Measurements from ENCODE around the gene CASP1. TPM values are rescaled to one million over a fixed set of nuclear protein-coding genes. Genes with fewer than 3 reads are reported as not detected.
"Not testable (repeated sequence)": the region's sequence is repeated elsewhere in the genome, so short reads cannot be mapped to it uniquely, and the experiment has no call there.

The CASP1 gene
- 10 to 100 TPM in 3 of 4 donors, 1 to 10 TPM in 1; 5.8 to 33.8 (median 16.9) TPM for total RNA-seq

DNA sequence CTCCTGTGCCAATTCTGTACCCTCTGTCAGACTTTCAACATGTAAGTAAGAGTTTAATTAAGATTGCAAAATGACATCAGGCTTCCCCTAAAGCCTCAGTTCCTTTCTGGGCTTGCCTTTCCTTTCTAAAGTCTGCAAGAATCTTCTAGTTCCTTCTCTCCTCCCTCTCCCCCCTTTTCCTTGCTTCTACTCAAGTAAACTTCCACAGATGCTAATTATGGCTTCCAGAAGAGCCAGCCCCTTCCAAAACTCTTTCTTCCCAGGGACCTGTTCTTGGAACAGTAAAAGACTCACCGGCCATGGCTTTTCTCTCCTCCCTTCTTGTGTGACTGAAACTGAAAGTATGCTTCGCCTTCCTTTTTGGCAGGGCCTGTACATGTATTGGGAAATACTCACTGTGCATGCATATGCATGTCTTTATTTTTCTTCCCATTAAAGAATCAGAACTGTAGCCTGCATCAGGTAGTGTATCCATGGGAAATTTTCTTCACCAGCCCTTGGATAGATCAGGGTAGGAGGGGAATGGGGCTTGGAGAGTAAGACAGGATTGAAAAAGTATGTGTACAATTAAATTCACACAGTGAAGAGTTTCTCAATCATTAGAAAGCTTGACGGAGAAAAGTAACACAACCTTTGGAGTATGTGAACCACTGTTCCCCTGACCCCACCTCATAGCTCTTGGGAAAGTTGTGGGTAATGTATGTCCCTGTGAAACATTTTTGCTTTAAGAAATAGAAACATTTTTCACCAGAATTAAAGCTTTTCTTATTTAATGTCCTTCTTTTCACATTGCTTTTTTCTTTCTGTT lies at the start of gene CASP1:
TSS of gene CASP1 (minus strand) at position 332 of the 808 bp plus-strand sequence. CDS start at position 301, 31 bp downstream.
- peak; percentile 29 to 48 for DNase-seq
- peak within 1 kb of the TSS; percentile 14 to 18 for H3K4me3 ChIP-seq
- no peaks in the 10 kb centered on the region for H3K4me1 ChIP-seq
- peak within 1 kb of the TSS; percentile 63 to 78 for H3K27ac ChIP-seq
- TF ChIP-seq CTCF (IDR thresholded peaks at IDR 0.05) (no peak), POLR2A (IDR thresholded peaks at IDR 0.05) (no peak)
- no peaks in the 10 kb centered on the region for H3K27me3 ChIP-seq
- no peaks in the 10 kb centered on the region for H3K36me3 ChIP-seq
- intact Hi-C loops (cut with DNase I; ENCODE audit: low total_unique reads), result no loop called here
- no peaks in the 10 kb centered on the region for H3K9me3 ChIP-seq

- Histone ChIP-seq H3K4me1 (no peaks in the 10 kb centered on the region), H3K27me3 (no peaks in the 10 kb centered on the region), H3K36me3 (no peaks in the 10 kb centered on the region), H3K4me3 (no peak overlapping the region), H3K9me3 (no peaks in the 10 kb centered on the region), H3K27ac (no peak overlapping the region)
- TF ChIP-seq CTCF (IDR thresholded peaks at IDR 0.05), result no peak
- TF ChIP-seq POLR2A (IDR thresholded peaks at IDR 0.05), result no peak
- intact Hi-C loops (cut with DNase I; ENCODE audit: low total_unique reads), result no loop called here
- no peak for DNase-seq
Observed at GRCh38 chr11:105081412-105082150, 46.6 kb upstream of the CASP1 start.

- H3K27me3 ChIP-seq; H3K4me3 ChIP-seq; H3K9me3 ChIP-seq; DNase-seq; H3K4me1 ChIP-seq; intact Hi-C loops (cut with DNase I; ENCODE audit: low total_unique reads); H3K27ac ChIP-seq; H3K36me3 ChIP-seq: not testable (repeated sequence)
Observed at GRCh38 chr11:105080171-105080906, 45.4 kb upstream of the CASP1 start.

DNA sequence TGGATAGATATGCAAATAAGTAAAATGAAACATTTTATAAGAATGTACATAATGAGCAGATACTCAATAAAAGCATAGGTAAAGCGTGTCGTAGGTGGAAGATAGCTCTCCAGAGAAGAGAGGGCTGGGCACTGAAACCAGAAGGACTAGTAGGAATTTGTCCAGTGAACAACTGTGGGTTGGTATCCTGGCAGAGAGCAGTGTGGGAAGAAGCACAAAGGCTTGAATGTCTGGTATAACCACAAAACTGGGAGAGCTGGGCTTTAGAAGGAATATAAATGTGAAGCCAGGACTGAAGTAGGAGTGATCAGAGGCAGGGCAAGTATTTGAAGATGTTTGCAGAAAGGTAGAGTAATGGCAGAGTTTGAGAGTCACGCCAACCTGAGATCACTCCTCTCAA lies 43.3 kb upstream of the CASP1 start:
- DNase-seq, result no peak
- intact Hi-C loops (cut with DNase I; ENCODE audit: low total_unique reads), result no loop called here
- H3K4me3 ChIP-seq, result no peak overlapping the region
- H3K27ac ChIP-seq, result no peak overlapping the region
- no peaks in the 10 kb centered on the region for H3K27me3 ChIP-seq
- no peaks in the 10 kb centered on the region for H3K36me3 ChIP-seq
- no peaks in the 10 kb centered on the region for H3K4me1 ChIP-seq
- no peaks in the 10 kb centered on the region for H3K9me3 ChIP-seq
- no peak for TF ChIP-seq CTCF (IDR thresholded peaks at IDR 0.05)
- TF ChIP-seq POLR2A (IDR thresholded peaks at IDR 0.05), result no peak

GRCh38 chr11:105077141-105077790 lies 42.3 kb upstream of the CASP1 start:
- H3K36me3 ChIP-seq; intact Hi-C loops (cut with DNase I; ENCODE audit: low total_unique reads): not testable (repeated sequence)

More at GRCh38 chr11:105077141-105077790, 42.3 kb upstream of the CASP1 start:
- H3K27ac ChIP-seq, H3K27me3 ChIP-seq, DNase-seq, H3K4me1 ChIP-seq, H3K4me3 ChIP-seq, H3K9me3 ChIP-seq: not testable (repeated sequence)
